ENCODE results near the gene MAMDC4. TPM values are rescaled to one million over a fixed set of nuclear protein-coding genes. Genes with fewer than 3 reads are reported as not detected.
"Not testable (repeated sequence)": the region's sequence is repeated elsewhere in the genome, so short reads cannot be mapped to it uniquely, and the experiment has no call there.

The MAMDC4 gene
- total and polyA plus RNA-seq, 2 of the 13 experiments (the other 11 are each of a cell fraction or from before 2014, with no cell fraction given): 6.0 to 6.8 TPM

DNA sequence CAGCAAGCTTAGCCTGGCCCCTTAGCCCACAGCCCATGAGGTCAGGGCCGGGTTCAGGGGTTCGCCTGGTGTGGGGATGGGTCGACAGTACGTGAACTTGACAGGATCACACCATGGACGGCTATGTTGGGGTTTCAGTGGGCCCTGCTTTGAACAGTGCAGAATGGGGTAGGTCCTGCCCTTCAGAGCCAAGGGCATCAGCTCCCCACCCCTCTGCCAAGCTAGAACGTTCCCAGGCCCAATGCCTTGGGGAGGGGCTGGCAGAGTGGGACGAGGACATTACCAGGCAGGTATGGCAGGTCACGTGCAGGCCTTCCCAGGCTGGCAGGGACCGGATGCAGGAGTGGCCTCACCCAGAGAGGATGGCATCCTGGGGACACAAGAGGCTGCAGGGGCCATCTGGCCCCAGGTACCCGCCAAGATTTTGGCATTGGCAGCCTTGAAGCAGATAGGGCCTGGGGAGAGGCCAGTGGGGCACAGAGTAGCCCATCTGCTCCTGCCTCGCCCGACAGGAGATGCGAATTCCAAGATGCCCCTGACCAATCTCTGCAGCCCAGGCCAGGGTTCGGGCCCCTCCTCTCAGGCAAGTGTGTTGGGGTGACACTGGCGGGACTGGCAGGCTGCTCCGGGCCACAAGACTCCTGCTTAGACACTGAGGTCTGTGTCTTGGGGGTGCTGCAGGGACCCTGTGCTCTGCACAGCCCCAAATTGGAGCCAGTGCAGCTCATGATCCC, 10.3 kb upstream of the MAMDC4 start (continued):
- TF ChIP-seq ELF4 (CRISPR knock-in tag; IDR thresholded peaks at IDR 0.05; ENCODE audit: borderline replicate concordance) (peak; percentile 60; the same call in 1 of the 2 replicates), REL (CRISPR knock-in tag; conservative IDR thresholded peaks at IDR 0.05) (0 out of 2 replicates have a peak, but pooled peaks have one; percentile 18), ZNF138 (CRISPR knock-in tag; IDR thresholded peaks at IDR 0.05; ENCODE audit: low read depth) (0 out of 2 replicates have a peak, but pooled peaks have one; percentile 69), EED (CRISPR knock-in tag; IDR thresholded peaks at IDR 0.05) (peak; percentile 81; the same call in 1 of the 2 replicates), ZNF747 (CRISPR knock-in tag; IDR thresholded peaks at IDR 0.05; ENCODE audit: borderline replicate concordance) (peak; percentile 65; the same call in 1 of the 2 replicates), ZNF878 (CRISPR knock-in tag; IDR thresholded peaks at IDR 0.05) (peak; percentile 69; the same call in 1 of the 2 replicates), ZNF235 (CRISPR knock-in tag; IDR thresholded peaks at IDR 0.05; ENCODE audit: borderline replicate concordance) (0 out of 2 replicates have a peak, but pooled peaks have one; percentile 24), ZNF781 (CRISPR knock-in tag; IDR thresholded peaks at IDR 0.05; ENCODE audit: borderline replicate concordance, not compliant biosample characterization) (peak; percentile 56), TBX2 (CRISPR knock-in tag; IDR thresholded peaks at IDR 0.05; ENCODE audit: borderline replicate concordance) (peak; percentile 17; the same call in 1 of the 2 replicates), ZNF567 (CRISPR knock-in tag; IDR thresholded peaks at IDR 0.05; ENCODE audit: borderline replicate concordance) (peak; percentile 33; the same call in 1 of the 2 replicates), ZNF772 (CRISPR knock-in tag; IDR thresholded peaks at IDR 0.05) (peak; percentile 83), HNRNPK (IDR thresholded peaks at IDR 0.05; ENCODE audit: low read depth, low read length, poor library complexity, severe bottlenecking) (peak; percentile 19)
- TF ChIP-seq, protein P1, sequence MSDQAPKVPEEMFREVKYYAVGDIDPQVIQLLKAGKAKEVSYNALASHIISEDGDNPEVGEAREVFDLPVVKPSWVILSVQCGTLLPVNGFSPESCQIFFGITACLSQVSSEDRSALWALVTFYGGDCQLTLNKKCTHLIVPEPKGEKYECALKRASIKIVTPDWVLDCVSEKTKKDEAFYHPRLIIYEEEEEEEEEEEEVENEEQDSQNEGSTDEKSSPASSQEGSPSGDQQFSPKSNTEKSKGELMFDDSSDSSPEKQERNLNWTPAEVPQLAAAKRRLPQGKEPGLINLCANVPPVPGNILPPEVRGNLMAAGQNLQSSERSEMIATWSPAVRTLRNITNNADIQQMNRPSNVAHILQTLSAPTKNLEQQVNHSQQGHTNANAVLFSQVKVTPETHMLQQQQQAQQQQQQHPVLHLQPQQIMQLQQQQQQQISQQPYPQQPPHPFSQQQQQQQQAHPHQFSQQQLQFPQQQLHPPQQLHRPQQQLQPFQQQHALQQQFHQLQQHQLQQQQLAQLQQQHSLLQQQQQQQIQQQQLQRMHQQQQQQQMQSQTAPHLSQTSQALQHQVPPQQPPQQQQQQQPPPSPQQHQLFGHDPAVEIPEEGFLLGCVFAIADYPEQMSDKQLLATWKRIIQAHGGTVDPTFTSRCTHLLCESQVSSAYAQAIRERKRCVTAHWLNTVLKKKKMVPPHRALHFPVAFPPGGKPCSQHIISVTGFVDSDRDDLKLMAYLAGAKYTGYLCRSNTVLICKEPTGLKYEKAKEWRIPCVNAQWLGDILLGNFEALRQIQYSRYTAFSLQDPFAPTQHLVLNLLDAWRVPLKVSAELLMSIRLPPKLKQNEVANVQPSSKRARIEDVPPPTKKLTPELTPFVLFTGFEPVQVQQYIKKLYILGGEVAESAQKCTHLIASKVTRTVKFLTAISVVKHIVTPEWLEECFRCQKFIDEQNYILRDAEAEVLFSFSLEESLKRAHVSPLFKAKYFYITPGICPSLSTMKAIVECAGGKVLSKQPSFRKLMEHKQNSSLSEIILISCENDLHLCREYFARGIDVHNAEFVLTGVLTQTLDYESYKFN (CRISPR knock-in tag; conservative IDR thresholded peaks at IDR 0.05): 0 out of 2 replicates have a peak, but pooled peaks have one; percentile 10
- TF ChIP-seq, protein P2, sequence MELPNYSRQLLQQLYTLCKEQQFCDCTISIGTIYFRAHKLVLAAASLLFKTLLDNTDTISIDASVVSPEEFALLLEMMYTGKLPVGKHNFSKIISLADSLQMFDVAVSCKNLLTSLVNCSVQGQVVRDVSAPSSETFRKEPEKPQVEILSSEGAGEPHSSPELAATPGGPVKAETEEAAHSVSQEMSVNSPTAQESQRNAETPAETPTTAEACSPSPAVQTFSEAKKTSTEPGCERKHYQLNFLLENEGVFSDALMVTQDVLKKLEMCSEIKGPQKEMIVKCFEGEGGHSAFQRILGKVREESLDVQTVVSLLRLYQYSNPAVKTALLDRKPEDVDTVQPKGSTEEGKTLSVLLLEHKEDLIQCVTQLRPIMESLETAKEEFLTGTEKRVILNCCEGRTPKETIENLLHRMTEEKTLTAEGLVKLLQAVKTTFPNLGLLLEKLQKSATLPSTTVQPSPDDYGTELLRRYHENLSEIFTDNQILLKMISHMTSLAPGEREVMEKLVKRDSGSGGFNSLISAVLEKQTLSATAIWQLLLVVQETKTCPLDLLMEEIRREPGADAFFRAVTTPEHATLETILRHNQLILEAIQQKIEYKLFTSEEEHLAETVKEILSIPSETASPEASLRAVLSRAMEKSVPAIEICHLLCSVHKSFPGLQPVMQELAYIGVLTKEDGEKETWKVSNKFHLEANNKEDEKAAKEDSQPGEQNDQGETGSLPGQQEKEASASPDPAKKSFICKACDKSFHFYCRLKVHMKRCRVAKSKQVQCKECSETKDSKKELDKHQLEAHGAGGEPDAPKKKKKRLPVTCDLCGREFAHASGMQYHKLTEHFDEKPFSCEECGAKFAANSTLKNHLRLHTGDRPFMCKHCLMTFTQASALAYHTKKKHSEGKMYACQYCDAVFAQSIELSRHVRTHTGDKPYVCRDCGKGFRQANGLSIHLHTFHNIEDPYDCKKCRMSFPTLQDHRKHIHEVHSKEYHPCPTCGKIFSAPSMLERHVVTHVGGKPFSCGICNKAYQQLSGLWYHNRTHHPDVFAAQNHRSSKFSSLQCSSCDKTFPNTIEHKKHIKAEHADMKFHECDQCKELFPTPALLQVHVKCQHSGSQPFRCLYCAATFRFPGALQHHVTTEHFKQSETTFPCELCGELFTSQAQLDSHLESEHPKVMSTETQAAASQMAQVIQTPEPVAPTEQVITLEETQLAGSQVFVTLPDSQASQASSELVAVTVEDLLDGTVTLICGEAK (IDR thresholded peaks at IDR 0.05): not testable (repeated sequence)
- TF ChIP-seq, protein P2 (CRISPR knock-in tag; IDR thresholded peaks at IDR 0.05): 0 out of 2 replicates have a peak, but pooled peaks have one; percentile 22
